MM.1S (cell line): ENCODE data around the gene SH3TC1.

Experiments used
- DNase-seq: peaks from one replicate; pipeline ENCODE4 v3.0.0-alpha.2; 2015
- H2AFZ ChIP-seq: fragments of 300-600 bp; sonication (generic); 2 replicates; pipeline ENCODE4 v1.6.0; 2016; ENCODE audit warnings: antibody characterized with exemption, low read length
- H3F3A ChIP-seq: fragments of 300-600 bp; sonication (generic); 2 replicates; pipeline ENCODE4 v1.6.1; 2016; ENCODE audit warnings: mild to moderate bottlenecking, antibody characterized with exemption, low read length, moderate library complexity, mixed read lengths; ENCODE audit not compliant: insufficient read depth
- H3K27ac ChIP-seq: fragments of 300-600 bp; sonication (generic); 2 replicates; pipeline ENCODE4 v1.5.1; 2016; ENCODE audit warnings: mild to moderate bottlenecking, low read length
- H3K27me3 ChIP-seq: fragments of 300-600 bp; sonication (generic); replicated peaks from 2 replicates; pipeline ENCODE4 v1.6.0; 2016; ENCODE audit warnings: low read length; ENCODE audit not compliant: insufficient read depth
- H3K36me3 ChIP-seq: fragments of 300-600 bp; sonication (generic); replicated peaks from 2 replicates; pipeline ENCODE4 v1.6.1; 2016; ENCODE audit warnings: mild to moderate bottlenecking, low read length, mixed read lengths; ENCODE audit not compliant: insufficient read depth
- H3K4me1 ChIP-seq: fragments of 300-600 bp; sonication (generic); 2 replicates; pipeline ENCODE4 v1.6.1; 2016; ENCODE audit warnings: low read length, mixed read lengths
- H3K4me2 ChIP-seq: fragments of 300-600 bp; sonication (generic); 2 replicates; pipeline ENCODE4 v1.6.0; 2016; ENCODE audit warnings: low read depth, low read length
- H3K4me3 ChIP-seq: fragments of 300-600 bp; sonication (generic); 2 replicates; pipeline ENCODE4 v1.5.1; 2016; ENCODE audit warnings: low read length, mixed read lengths
- H3K79me2 ChIP-seq: fragments of 300-600 bp; sonication (generic); 2 replicates; pipeline ENCODE4 v1.6.1; 2016; ENCODE audit warnings: mixed run types, low read length, mixed read lengths
- H3K9ac ChIP-seq: fragments of 300-600 bp; sonication (generic); 2 replicates; pipeline ENCODE4 v1.6.1; 2016; ENCODE audit warnings: low read length, mixed read lengths
- H3K9me2 ChIP-seq: fragments of 300-600 bp; sonication (generic); replicated peaks from 2 replicates; pipeline ENCODE4 v1.6.1; 2016; ENCODE audit warnings: mild to moderate bottlenecking, low read length, mixed read lengths; ENCODE audit not compliant: insufficient read depth
- H3K9me3 ChIP-seq: fragments of 300-600 bp; sonication (generic); replicated peaks from 2 replicates; pipeline ENCODE4 v1.6.1; 2016; ENCODE audit warnings: mild to moderate bottlenecking, low read length, mixed read lengths; ENCODE audit not compliant: insufficient read depth
- H4K20me1 ChIP-seq: fragments of 300-600 bp; sonication (generic); 2 replicates; pipeline ENCODE4 v1.6.1; 2016; ENCODE audit warnings: mild to moderate bottlenecking, low read length, moderate library complexity, mixed read lengths; ENCODE audit not compliant: insufficient read depth
- EZH2 ChIP-seq: fragments of 300-600 bp; sonication (generic); optimal IDR thresholded peaks from 2 replicates; pipeline ENCODE3; 2017; ENCODE audit warnings: low read depth, mild to moderate bottlenecking, antibody characterized with exemption, low read length, mixed read lengths
- EZH2phosphoT487 ChIP-seq: fragments of 300-600 bp; sonication (generic); IDR thresholded peaks from 2 replicates; pipeline ENCODE4 v1.6.1; 2018; ENCODE audit warnings: antibody characterized with exemption, low read length
- TF ChIP-seq, protein P1 (sequence below): fragments of 300-600 bp; sonication (generic); IDR thresholded peaks from 2 replicates; pipeline ENCODE4 v1.5.1; 2016; ENCODE audit warnings: antibody characterized with exemption, low read length, mixed read lengths

SH3TC1 gene

DNA sequence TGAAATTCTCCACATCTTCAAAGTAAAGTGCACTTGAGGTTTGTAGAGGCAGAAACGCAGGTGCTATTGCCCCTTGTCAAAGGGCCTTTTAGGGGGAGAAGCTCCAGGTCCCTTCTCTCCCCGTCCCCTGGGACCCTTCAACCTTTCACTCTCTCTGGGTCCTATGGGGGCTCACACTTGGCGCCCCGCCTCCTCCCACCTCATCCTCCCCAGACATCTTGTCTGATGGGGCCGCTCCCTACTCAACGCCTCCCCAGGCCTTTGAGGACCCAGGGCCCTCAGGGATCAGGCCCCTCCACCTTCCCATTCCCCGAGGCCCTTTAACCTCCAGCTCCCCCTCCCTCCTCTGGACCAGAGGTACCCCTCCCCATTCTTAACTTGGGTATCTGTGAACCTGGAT lies 69.1 kb downstream of the SH3TC1 start:
- H3K9me3 ChIP-seq: no peaks in the 10 kb centered on the region
- no peaks in the 10 kb centered on the region for H3K79me2 ChIP-seq
- H3K27ac ChIP-seq: no peak overlapping the region
- DNase-seq: no peak
- H3K9ac ChIP-seq: no peak overlapping the region
- H3F3A ChIP-seq: no peaks in the 10 kb centered on the region
- TF ChIP-seq EZH2phosphoT487 (no peak), EZH2 (no peak)
- TF ChIP-seq, protein P1, sequence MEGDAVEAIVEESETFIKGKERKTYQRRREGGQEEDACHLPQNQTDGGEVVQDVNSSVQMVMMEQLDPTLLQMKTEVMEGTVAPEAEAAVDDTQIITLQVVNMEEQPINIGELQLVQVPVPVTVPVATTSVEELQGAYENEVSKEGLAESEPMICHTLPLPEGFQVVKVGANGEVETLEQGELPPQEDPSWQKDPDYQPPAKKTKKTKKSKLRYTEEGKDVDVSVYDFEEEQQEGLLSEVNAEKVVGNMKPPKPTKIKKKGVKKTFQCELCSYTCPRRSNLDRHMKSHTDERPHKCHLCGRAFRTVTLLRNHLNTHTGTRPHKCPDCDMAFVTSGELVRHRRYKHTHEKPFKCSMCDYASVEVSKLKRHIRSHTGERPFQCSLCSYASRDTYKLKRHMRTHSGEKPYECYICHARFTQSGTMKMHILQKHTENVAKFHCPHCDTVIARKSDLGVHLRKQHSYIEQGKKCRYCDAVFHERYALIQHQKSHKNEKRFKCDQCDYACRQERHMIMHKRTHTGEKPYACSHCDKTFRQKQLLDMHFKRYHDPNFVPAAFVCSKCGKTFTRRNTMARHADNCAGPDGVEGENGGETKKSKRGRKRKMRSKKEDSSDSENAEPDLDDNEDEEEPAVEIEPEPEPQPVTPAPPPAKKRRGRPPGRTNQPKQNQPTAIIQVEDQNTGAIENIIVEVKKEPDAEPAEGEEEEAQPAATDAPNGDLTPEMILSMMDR: no peak
- no peaks in the 10 kb centered on the region for H3K36me3 ChIP-seq
- H3K27me3 ChIP-seq: peaks cover 95% of the 10 kb centered on the region
- no peak overlapping the region for H2AFZ ChIP-seq
- H3K4me3 ChIP-seq: no peak overlapping the region
- no peaks in the 10 kb centered on the region for H4K20me1 ChIP-seq
- H3K9me2 ChIP-seq: no peaks in the 10 kb centered on the region
- no peaks in the 10 kb centered on the region for H3K4me1 ChIP-seq
- no peak overlapping the region for H3K4me2 ChIP-seq

DNA sequence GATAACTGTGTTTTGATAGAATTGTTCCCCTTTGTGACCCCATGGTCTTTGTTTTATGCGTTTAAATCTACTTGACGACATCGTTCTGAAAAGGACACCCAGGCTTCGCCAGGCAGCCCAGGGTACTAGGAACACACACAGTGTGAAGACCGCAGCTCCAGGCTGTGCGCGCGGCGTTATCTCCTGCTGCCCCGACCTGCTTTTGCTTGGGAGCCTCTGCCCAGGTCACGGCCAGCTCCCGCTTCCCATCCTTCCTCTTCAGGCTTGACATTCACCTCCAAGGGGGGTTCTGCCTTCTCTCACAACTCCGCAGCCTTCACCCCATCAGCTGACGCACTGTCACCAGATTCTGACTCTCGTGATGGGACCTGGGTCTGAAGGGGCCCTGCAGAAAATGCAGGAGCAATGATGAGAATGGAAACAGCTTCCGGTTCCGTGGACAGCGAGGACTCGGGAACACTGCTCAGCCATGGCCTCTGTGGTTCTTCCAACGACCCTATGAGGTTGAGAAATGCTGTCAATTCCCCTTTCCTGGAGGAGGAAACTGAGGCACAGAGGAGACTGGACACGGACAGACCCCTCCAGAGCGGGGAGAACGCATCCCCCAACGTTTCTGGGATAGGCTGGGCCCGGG lies 69.9 kb downstream of the SH3TC1 start:
- no peaks in the 10 kb centered on the region for H3K4me1 ChIP-seq

DNA sequence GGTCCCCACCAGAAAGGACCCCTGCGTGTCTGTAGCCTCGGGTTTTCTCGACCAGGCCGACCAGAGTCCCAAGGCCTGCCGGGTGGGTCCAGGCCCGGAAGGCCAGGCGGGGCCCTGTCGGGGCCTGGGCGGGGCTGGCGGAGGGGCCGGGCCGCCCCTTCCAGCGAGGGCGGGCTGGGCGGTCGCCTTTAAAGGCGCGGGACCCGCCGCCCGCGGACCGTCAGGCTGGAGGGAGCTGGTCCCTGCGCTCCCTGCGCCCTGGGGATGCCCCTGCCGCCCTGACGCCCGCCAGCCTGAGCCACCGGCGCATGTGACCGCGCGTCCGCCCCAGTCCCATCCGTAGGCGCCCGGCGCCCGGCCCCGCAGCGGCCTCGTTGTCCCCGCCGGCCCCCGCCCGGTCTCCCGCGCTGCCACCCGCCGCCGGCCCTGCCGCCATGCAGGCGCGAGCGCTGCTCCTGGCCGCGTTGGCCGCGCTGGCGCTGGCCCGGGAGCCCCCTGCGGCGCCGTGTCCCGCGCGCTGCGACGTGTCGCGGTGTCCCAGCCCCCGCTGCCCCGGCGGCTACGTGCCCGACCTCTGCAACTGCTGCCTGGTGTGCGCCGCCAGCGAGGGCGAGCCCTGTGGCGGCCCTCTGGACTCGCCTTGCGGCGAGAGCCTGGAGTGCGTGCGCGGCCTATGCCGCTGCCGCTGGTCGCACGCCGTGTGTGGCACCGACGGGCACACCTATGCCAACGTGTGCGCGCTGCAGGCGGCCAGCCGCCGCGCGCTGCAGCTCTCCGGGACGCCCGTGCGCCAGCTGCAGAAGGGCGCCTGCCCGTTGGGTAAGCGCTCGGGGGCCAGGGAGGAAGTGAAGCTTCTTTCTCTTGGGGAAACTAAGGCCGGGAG lies 70.7 kb downstream of the SH3TC1 start, which contains the start of gene HTRA3:
TSS of gene HTRA3 (plus strand) at position 220 of the 883 bp plus-strand sequence. CDS start at position 435, 215 bp downstream.
- no peaks in the 10 kb centered on the region for H3K36me3 ChIP-seq
- H4K20me1 ChIP-seq: no peaks in the 10 kb centered on the region
- TF ChIP-seq, protein P1: no peak
- no peak for TF ChIP-seq EZH2phosphoT487
- TF ChIP-seq EZH2: no peak
- no peaks in the 10 kb centered on the region for H3K79me2 ChIP-seq
- H3K4me3 ChIP-seq: no peak within 1 kb of the TSS
- H3K27ac ChIP-seq: no peak within 1 kb of the TSS
- no peak within 1 kb of the TSS for H2AFZ ChIP-seq
- H3K4me1 ChIP-seq: no peaks in the 10 kb centered on the region
- DNase-seq: no peak
- no peaks in the 10 kb centered on the region for H3K9me3 ChIP-seq
- no peaks in the 10 kb centered on the region for H3F3A ChIP-seq
- no peak within 1 kb of the TSS for H3K4me2 ChIP-seq
- H3K27me3 ChIP-seq: peaks cover 94% of the 10 kb centered on the region
- H3K9me2 ChIP-seq: no peaks in the 10 kb centered on the region
- no peak within 1 kb of the TSS for H3K9ac ChIP-seq

More for the DNA sequence above, 69.9 kb downstream of the SH3TC1 start:
- H3K9ac ChIP-seq: no peak overlapping the region
- H4K20me1 ChIP-seq: no peaks in the 10 kb centered on the region
- H3K27me3 ChIP-seq: peaks cover 93% of the 10 kb centered on the region
- no peak overlapping the region for H2AFZ ChIP-seq
- H3K27ac ChIP-seq: no peak overlapping the region
- H3K9me3 ChIP-seq: no peaks in the 10 kb centered on the region
- no peak overlapping the region for H3K4me2 ChIP-seq
- TF ChIP-seq, protein P1: no peak
- TF ChIP-seq EZH2phosphoT487 (no peak), EZH2 (no peak)
- no peak overlapping the region for H3K4me3 ChIP-seq
- no peaks in the 10 kb centered on the region for H3K36me3 ChIP-seq
- H3F3A ChIP-seq: no peaks in the 10 kb centered on the region
- H3K79me2 ChIP-seq: no peaks in the 10 kb centered on the region
- H3K9me2 ChIP-seq: no peaks in the 10 kb centered on the region
- DNase-seq: no peak
